Measurements from ENCODE around the gene CHCHD4.
"Not testable (repeated sequence)": the region's sequence is repeated elsewhere in the genome, so short reads cannot be mapped to it uniquely, and the experiment has no call there.

CHCHD4 gene

DNA sequence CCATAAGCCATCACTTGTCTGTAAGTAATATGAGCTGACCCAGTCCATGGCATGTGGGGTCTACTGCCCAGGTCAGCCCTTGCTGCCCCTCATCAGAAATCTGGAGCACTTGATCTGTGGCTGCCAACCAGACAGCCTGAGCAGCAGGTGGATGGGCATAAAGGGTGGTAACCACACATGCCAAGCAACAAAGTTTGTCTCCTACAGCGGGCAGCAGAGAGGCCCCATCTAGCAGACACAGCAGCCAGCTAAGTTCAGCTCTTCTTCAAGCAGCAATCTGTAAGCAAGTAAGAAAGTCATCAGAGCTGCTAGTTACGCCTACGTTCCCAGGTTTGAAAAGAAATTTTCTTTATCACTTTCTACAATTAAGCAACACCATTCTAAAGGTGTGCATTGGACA, 27.9 kb downstream of the CHCHD4 start:
- Histone ChIP-seq H3K36me3 (ENCODE audit: control insufficient read depth, insufficient read depth, low read length) (no peaks in the 10 kb centered on the region), H3K27ac (no peak overlapping the region)
- TF ChIP-seq CTCF (IDR thresholded peaks at IDR 0.05): no peak

DNA sequence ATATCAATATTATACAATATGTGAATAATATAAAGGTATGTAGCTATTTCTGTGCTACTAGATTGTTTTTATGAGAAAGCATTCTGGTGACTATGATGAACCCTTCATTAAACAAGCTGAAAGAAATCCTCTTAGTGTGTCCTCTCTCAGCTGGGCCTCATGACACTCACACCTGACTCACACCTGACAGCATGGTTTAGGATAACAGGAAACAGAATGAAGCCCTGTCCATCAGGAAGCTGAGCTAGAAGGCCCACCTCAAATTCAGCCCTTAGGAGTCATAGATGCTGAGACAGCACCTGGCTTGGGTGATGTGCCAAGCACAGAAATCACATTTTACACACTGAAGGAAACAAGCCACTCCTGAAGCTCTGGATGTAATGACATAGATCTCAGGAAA, 30.8 kb downstream of the CHCHD4 start:
- H3K79me2 ChIP-seq: no peaks in the 10 kb centered on the region
- H3K4me1 ChIP-seq: no peaks in the 10 kb centered on the region
- H3K4me2 ChIP-seq (ENCODE audit: low read length): no peak overlapping the region
- no peaks in the 10 kb centered on the region for H3K9me3 ChIP-seq (ENCODE audit: control insufficient read depth, low read length)
- no peak for TF ChIP-seq CTCF (IDR thresholded peaks at IDR 0.05)
- H3K27me3 ChIP-seq (ENCODE audit: control insufficient read depth, insufficient read depth, low read length): no peaks in the 10 kb centered on the region
- no peak overlapping the region for H2AFZ ChIP-seq
- no peak overlapping the region for H3K9ac ChIP-seq
- H3K36me3 ChIP-seq (ENCODE audit: control insufficient read depth, insufficient read depth, low read length): no peaks in the 10 kb centered on the region
- no peak overlapping the region for H3K27ac ChIP-seq
- H3K4me3 ChIP-seq (ENCODE audit: low read depth, low read length): no peak overlapping the region

More for the DNA sequence above, 27.9 kb downstream of the CHCHD4 start:
- Histone ChIP-seq H2AFZ (no peak overlapping the region), H3K9me3 (ENCODE audit: control insufficient read depth, low read length) (no peaks in the 10 kb centered on the region), H3K9ac (no peak overlapping the region), H3K4me3 (ENCODE audit: low read depth, low read length) (no peak overlapping the region), H3K4me2 (ENCODE audit: low read length) (no peak overlapping the region), H3K27me3 (ENCODE audit: control insufficient read depth, insufficient read depth, low read length) (no peaks in the 10 kb centered on the region), H3K79me2 (no peaks in the 10 kb centered on the region), H3K4me1 (no peaks in the 10 kb centered on the region)

DNA sequence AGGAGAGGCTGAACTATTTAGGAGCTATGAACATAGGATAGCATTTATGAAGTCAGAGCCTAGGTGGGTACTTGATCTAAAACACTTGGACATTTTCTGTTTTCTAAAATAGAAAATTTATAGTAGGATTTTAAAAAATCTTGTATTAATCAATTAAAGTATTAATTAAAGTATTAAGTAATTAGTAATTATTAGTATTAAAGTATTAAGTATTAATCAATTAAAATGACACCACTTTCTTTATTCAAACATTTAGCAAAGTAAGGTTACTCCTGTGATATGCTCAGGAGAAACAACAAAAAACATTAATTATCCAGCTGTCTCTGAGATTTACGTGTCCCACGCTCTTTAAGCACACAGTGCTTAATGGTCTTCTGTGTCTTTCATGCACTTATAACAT, 32.2 kb downstream of the CHCHD4 start:
- no peak for TF ChIP-seq CTCF (IDR thresholded peaks at IDR 0.05)
- H2AFZ ChIP-seq: no peak overlapping the region
- H3K27me3 ChIP-seq (ENCODE audit: control insufficient read depth, insufficient read depth, low read length): no peaks in the 10 kb centered on the region
- H3K4me1 ChIP-seq: no peaks in the 10 kb centered on the region
- H3K4me2 ChIP-seq (ENCODE audit: low read length): no peak overlapping the region
- no peak overlapping the region for H3K9ac ChIP-seq
- no peak overlapping the region for H3K27ac ChIP-seq
- no peaks in the 10 kb centered on the region for H3K9me3 ChIP-seq (ENCODE audit: control insufficient read depth, low read length)
- no peaks in the 10 kb centered on the region for H3K79me2 ChIP-seq
- H3K36me3 ChIP-seq (ENCODE audit: control insufficient read depth, insufficient read depth, low read length): no peaks in the 10 kb centered on the region
- no peak overlapping the region for H3K4me3 ChIP-seq (ENCODE audit: low read depth, low read length)

DNA sequence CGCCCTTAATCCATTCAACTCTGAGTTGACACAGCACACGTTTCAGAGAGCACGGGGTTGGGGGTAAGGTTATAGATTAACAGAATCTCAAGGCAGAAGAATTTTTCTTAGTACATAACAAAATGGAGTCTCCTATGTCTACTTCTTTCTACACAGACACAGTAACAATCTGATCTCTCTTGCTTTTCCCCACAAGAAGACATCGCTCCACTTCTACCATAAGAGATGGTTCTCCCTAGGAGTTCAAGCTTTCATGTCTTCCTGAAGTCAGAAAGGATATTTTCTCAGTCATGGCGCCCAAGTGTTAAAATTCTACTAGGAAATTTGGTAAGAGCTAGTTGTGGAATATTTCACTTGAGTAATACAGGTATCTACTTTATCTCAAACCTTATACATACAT, 32.7 kb downstream of the CHCHD4 start:
- H3K4me1 ChIP-seq; H3K27ac ChIP-seq; H3K36me3 ChIP-seq (ENCODE audit: control insufficient read depth, insufficient read depth, low read length); H3K27me3 ChIP-seq (ENCODE audit: control insufficient read depth, insufficient read depth, low read length); H3K4me2 ChIP-seq (ENCODE audit: low read length); H3K9me3 ChIP-seq (ENCODE audit: control insufficient read depth, low read length); H3K9ac ChIP-seq; H2AFZ ChIP-seq; H3K79me2 ChIP-seq; H3K4me3 ChIP-seq (ENCODE audit: low read depth, low read length): not testable (repeated sequence)

DNA sequence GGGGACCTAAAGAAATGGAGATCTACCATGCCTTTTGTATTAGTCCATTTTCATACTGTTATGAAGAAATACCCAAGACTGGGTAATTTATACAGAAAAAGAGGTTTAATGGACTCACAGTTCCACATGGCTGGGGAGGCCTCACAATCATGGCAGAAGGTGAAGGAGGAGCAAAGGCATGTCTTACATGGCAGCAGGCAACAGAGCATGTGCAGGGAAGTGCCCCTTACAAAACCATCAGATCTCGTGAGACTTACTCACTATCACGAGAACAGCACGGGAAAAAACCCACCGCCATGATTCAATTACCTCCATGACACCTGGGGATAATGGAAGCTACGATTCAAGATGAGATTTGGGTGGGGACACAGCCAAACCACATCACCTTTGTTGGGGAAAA, 37.2 kb downstream of the CHCHD4 start:
- not testable (repeated sequence) for H3K36me3 ChIP-seq (ENCODE audit: control insufficient read depth, insufficient read depth, low read length); H3K79me2 ChIP-seq; H3K27ac ChIP-seq; H3K9me3 ChIP-seq (ENCODE audit: control insufficient read depth, low read length); H2AFZ ChIP-seq; H3K4me3 ChIP-seq (ENCODE audit: low read depth, low read length); H3K9ac ChIP-seq; H3K4me2 ChIP-seq (ENCODE audit: low read length); H3K4me1 ChIP-seq; H3K27me3 ChIP-seq (ENCODE audit: control insufficient read depth, insufficient read depth, low read length)

DNA sequence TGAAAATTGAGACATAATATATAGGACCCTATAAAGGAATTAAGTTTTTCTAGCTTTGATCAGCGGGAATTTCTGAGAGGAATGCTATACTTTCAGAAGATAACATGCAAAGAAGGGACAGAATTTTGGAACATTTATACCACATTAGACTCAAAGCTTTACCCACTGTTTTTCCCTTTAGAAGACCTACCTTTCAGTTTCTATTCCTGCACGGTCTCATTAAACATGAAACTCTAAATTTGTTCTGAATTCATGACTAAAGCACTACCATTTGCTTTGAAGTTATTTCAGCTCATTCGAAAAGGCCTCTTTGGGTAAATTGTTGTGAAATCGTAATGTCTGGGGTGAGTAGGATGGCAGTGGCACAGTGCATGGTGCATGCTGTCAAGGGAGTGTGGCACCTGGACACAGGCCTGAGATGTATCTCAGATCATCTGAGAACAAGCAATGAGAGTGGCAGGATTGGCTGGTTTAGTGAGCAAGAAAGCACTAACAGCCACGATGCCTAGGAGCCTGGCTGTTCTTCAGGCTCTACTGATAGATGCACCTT, 42.5 kb downstream of the CHCHD4 start:
- Histone ChIP-seq H3K79me2 (no peaks in the 10 kb centered on the region), H3K9me3 (ENCODE audit: control insufficient read depth, low read length) (no peaks in the 10 kb centered on the region), H3K4me3 (ENCODE audit: low read depth, low read length) (no peak overlapping the region), H3K4me1 (no peaks in the 10 kb centered on the region), H3K9ac (no peak overlapping the region), H3K36me3 (ENCODE audit: control insufficient read depth, insufficient read depth, low read length) (no peaks in the 10 kb centered on the region), H3K27me3 (ENCODE audit: control insufficient read depth, insufficient read depth, low read length) (no peaks in the 10 kb centered on the region), H3K27ac (no peak overlapping the region), H2AFZ (no peak overlapping the region), H3K4me2 (ENCODE audit: low read length) (no peak overlapping the region)
- no peak for TF ChIP-seq CTCF (IDR thresholded peaks at IDR 0.05)
